ENCODE data around the gene MSI2. TPM values are rescaled to one million over a fixed set of nuclear protein-coding genes. Genes with fewer than 3 reads are reported as not detected.

The MSI2 gene
- total RNA-seq, 1 donor from 2014 or later, result 31.3 TPM

- Histone ChIP-seq H3K27me3 (no peaks in the 10 kb centered on the region), H3K27ac (peak overlapping the region; percentile 37), H3K36me3 (no peaks in the 10 kb centered on the region), H3K4me3 (peak overlapping the region; percentile 32), H3K9me3 (no peaks in the 10 kb centered on the region), H3K4me1 (peaks cover 11% of the 10 kb centered on the region)
- ATAC-seq (peak; percentile 98), DNase-seq (peak; percentile 95)
- TF ChIP-seq CTCF (IDR thresholded peaks at IDR 0.05), result no peak
- intact Hi-C loops (cut with DNase I), result no loop called here
Observed at GRCh38 chr17:57662644-57663308, 406.5 kb downstream of the MSI2 start.

- TF ChIP-seq CTCF (IDR thresholded peaks at IDR 0.05), result no peak
- Histone ChIP-seq H3K4me3 (no peak overlapping the region), H3K4me1 (peaks cover 11% of the 10 kb centered on the region), H3K36me3 (no peaks in the 10 kb centered on the region), H3K27ac (peak overlapping the region; percentile 37), H3K9me3 (no peaks in the 10 kb centered on the region), H3K27me3 (no peaks in the 10 kb centered on the region)
- ATAC-seq (no peak), DNase-seq (no peak)
- intact Hi-C loops (cut with DNase I), result no loop called here
Observed at GRCh38 chr17:57663326-57664070, 407.2 kb downstream of the MSI2 start.

GRCh38 chr17:57665128-57665527 is 408.8 kb downstream of the MSI2 start:
- H3K36me3 ChIP-seq, result no peaks in the 10 kb centered on the region
- H3K4me1 ChIP-seq, result peaks cover 11% of the 10 kb centered on the region
- no peak overlapping the region for H3K4me3 ChIP-seq
- DNase-seq, result peak; percentile 23
- H3K9me3 ChIP-seq, result no peaks in the 10 kb centered on the region
- no peaks in the 10 kb centered on the region for H3K27me3 ChIP-seq
- intact Hi-C loops (cut with DNase I), result no loop called here
- TF ChIP-seq CTCF (IDR thresholded peaks at IDR 0.05), result no peak
- no peak for ATAC-seq
- no peak overlapping the region for H3K27ac ChIP-seq

DNA sequence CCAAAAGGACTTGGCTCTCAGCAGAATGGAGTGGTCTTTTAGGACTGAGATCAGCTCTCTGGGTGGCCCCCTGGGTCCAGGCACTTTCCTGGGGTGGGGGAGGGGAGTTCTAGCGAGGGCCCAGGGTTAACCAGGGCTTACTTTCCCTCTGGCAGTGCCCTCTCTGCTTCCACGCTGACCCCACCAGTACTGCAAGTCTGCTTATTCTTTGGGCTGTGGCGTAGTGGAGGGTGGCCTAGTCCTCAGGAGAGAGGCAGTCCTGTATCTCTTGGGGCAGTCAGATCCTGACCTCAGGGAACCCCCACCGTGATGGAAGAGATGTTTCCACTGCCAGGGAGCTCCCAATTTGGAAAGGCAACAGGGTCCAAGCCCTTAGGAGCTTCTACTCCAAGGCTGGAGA is 409.4 kb downstream of the MSI2 start:
- intact Hi-C loops (cut with DNase I), result no loop called here
- DNase-seq, result peak; percentile 23
- H3K27ac ChIP-seq, result no peak overlapping the region

GRCh38 chr17:57666201-57666870 is 410.0 kb downstream of the MSI2 start:
- H3K4me1 ChIP-seq, result peaks cover 11% of the 10 kb centered on the region
- no peaks in the 10 kb centered on the region for H3K36me3 ChIP-seq
- TF ChIP-seq CTCF (IDR thresholded peaks at IDR 0.05), result no peak
- ATAC-seq (no peak), DNase-seq (peak; percentile 13)
- H3K27ac ChIP-seq, result no peak overlapping the region
- H3K9me3 ChIP-seq, result no peaks in the 10 kb centered on the region
- no peak overlapping the region for H3K4me3 ChIP-seq
- no peaks in the 10 kb centered on the region for H3K27me3 ChIP-seq
- intact Hi-C loops (cut with DNase I), result no loop called here

More for the DNA sequence above, 409.4 kb downstream of the MSI2 start:
- no peaks in the 10 kb centered on the region for H3K27me3 ChIP-seq
- no peak for TF ChIP-seq CTCF (IDR thresholded peaks at IDR 0.05)
- no peak for ATAC-seq
- H3K4me3 ChIP-seq, result no peak overlapping the region
- H3K36me3 ChIP-seq, result no peaks in the 10 kb centered on the region
- H3K9me3 ChIP-seq, result no peaks in the 10 kb centered on the region
- peaks cover 11% of the 10 kb centered on the region for H3K4me1 ChIP-seq

Measured in upper lobe of right lung (tissue), 1 donor.